ENCODE results near the gene BCDIN3D. TPM values are rescaled to one million over a fixed set of nuclear protein-coding genes. Genes with fewer than 3 reads are reported as not detected.
A peak's percentile ranks its signal among the peaks of the same experiment; 100 is the strongest.

BCDIN3D gene
- total RNA-seq, 1 experiment from 2014 or later: 5.3 TPM

DNA sequence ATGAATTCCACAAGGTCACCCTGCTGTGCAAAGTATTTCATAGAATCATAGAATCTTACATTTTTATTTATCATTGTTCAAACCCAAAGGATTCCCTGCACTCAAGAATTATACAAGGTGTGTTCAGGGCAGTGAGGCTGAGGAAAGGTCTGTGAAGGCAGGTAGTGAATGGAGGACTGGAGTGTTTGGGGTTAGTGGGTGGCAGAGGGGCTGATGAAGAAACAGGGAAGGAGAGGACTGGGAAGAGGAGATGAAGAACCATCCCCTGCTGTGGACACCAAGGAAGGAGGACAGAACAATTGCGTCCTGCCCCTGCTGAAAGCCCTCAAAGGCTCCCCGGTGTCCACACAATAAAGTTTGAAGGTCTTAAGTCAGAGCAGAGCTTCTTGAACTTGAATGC, 10.8 kb upstream of the BCDIN3D start:
- Histone ChIP-seq H3K4me1 (no peaks in the 10 kb centered on the region), H3K36me3 (no peaks in the 10 kb centered on the region), H3K9me3 (replicated peaks) (no peaks in the 10 kb centered on the region), H3K4me3 (no peak overlapping the region), H3K27ac (no peak overlapping the region), H3K27me3 (no peaks in the 10 kb centered on the region)
- no peak for DNase-seq

GRCh38 chr12:49847161-49847560, 4.3 kb upstream of the BCDIN3D start:
- no peaks in the 10 kb centered on the region for H3K27me3 ChIP-seq
- no peak overlapping the region for H3K27ac ChIP-seq
- H3K4me1 ChIP-seq: no peaks in the 10 kb centered on the region
- H3K36me3 ChIP-seq: no peaks in the 10 kb centered on the region
- H3K9me3 ChIP-seq (replicated peaks): no peaks in the 10 kb centered on the region
- DNase-seq: no peak
- no peak overlapping the region for H3K4me3 ChIP-seq

DNA sequence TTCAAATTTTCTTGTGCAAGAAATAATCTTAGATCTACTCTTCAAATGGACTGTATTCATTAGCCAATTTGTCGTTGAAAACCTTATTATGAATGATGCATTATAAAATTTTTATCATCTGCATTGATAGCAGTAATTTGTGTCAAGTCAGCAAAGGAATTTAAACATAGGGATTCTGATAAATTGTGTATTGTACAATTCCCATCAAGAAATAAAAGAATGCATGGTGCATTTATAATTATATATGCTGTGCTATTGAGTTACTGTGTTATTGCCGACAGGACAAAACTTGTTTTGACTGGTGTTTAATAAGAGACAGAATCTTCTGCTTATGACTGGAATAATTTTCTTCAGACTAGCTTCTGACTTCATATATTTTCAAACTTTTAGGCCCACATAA, 3.1 kb upstream of the BCDIN3D start:
- no peak overlapping the region for H3K4me3 ChIP-seq
- DNase-seq: no peak
- no peaks in the 10 kb centered on the region for H3K9me3 ChIP-seq (replicated peaks)
- H3K27ac ChIP-seq: no peak overlapping the region
- H3K27me3 ChIP-seq: no peaks in the 10 kb centered on the region
- no peaks in the 10 kb centered on the region for H3K36me3 ChIP-seq
- no peaks in the 10 kb centered on the region for H3K4me1 ChIP-seq

DNA sequence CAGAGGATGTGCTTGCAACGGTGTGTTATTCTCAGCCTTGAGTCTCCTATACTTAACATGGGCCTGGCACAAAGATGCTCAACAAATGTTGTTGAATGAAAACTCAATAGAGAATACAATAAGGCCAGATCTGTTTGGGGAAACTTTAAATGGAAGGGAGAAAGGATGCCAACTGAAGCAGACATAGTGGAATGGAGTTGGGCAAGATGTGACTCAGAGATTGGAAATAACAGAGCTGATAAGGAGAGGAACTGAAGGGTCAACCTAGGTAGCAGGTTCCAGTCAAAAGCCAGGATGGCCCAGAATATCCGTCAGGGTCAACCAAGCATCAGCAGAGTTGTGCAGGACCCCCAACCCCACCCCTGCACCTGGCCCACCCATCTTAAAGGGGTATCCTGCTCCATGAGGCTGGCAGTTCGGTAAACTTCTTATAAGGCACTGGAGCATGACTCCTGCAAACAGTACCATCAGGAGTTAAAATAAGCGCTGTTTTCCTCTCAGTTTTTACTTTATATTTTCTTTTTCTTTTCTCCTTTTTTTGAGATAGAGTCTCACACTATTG, 1.1 kb upstream of the BCDIN3D start:
- H3K4me3 ChIP-seq: peak overlapping the region; percentile 65
- no peaks in the 10 kb centered on the region for H3K27me3 ChIP-seq
- no peak overlapping the region for H3K27ac ChIP-seq
- DNase-seq: no peak
- no peaks in the 10 kb centered on the region for H3K36me3 ChIP-seq
- no peaks in the 10 kb centered on the region for H3K9me3 ChIP-seq (replicated peaks)
- no peaks in the 10 kb centered on the region for H3K4me1 ChIP-seq

DNA sequence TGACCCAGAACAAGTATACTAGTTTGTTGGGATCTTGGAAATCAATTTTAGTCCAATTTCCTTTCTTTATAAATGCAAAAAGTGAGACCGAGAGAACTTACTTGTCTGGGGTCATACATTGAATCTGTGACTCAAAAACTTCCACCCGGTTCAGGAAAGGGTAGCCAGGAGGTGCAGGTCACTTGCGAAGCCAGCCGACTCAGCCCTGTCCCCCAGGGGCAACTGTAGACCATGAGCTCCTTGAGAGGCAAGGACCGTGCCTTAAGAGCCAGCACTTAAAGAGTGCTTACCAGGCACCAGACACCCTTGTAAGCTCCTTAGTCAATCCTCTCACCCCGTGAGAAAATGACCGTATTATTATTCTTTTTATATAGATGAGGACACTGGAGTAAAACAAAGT, 505 bp upstream of the BCDIN3D start:
- peak overlapping the region; percentile 65 for H3K4me3 ChIP-seq
- no peaks in the 10 kb centered on the region for H3K36me3 ChIP-seq
- H3K4me1 ChIP-seq: no peaks in the 10 kb centered on the region
- H3K27ac ChIP-seq: peak overlapping the region; percentile 56
- no peak for DNase-seq
- H3K9me3 ChIP-seq (replicated peaks): no peaks in the 10 kb centered on the region
- H3K27me3 ChIP-seq: no peaks in the 10 kb centered on the region

GRCh38 chr12:49838973-49839633, 3.8 kb downstream of the BCDIN3D start:
- Histone ChIP-seq H3K36me3 (no peaks in the 10 kb centered on the region), H3K27ac (no peak overlapping the region), H3K9me3 (replicated peaks) (no peaks in the 10 kb centered on the region), H3K4me1 (no peaks in the 10 kb centered on the region), H3K27me3 (no peaks in the 10 kb centered on the region), H3K4me3 (no peak overlapping the region)
- DNase-seq: peak; percentile 51 to 80

DNA sequence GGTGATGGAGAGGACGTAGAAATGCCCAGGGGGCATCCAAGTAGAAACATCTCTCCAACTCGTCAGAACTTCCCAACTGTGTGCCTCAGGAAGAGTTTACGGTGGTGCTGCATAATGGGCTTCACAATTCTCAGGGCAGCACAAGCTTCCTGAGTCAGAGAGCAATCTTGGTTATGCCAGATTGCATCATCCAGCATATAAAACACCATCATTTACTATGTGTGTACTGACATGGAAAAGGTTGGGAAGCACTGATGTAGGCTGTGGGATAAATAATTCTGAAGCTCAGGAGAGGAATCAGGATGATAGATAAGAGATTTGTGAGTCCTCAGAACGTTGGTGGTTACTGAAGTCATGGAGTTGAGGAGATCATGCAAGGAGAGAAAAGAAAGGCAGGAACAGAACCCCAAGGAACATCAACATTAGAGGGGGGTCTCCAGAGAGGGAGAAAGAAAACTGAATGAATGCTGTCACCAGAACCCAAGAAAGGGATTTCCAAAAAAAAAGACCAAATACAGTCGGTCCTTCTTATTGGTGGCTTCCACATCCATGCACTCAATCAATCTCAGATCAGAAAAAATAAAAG, 10.0 kb downstream of the BCDIN3D start:
- DNase-seq: no peak
- Histone ChIP-seq H3K4me3 (no peak overlapping the region), H3K4me1 (peaks cover 4% of the 10 kb centered on the region), H3K9me3 (replicated peaks) (no peaks in the 10 kb centered on the region), H3K27me3 (no peaks in the 10 kb centered on the region), H3K36me3 (no peaks in the 10 kb centered on the region), H3K27ac (no peak overlapping the region)

- Histone ChIP-seq H3K27ac (no peak overlapping the region), H3K4me1 (peaks cover 4% of the 10 kb centered on the region), H3K36me3 (no peaks in the 10 kb centered on the region), H3K9me3 (replicated peaks) (no peaks in the 10 kb centered on the region), H3K27me3 (no peaks in the 10 kb centered on the region), H3K4me3 (no peak overlapping the region)
- DNase-seq: no peak
Observed at GRCh38 chr12:49831717-49832116, 11.2 kb downstream of the BCDIN3D start.

DNA sequence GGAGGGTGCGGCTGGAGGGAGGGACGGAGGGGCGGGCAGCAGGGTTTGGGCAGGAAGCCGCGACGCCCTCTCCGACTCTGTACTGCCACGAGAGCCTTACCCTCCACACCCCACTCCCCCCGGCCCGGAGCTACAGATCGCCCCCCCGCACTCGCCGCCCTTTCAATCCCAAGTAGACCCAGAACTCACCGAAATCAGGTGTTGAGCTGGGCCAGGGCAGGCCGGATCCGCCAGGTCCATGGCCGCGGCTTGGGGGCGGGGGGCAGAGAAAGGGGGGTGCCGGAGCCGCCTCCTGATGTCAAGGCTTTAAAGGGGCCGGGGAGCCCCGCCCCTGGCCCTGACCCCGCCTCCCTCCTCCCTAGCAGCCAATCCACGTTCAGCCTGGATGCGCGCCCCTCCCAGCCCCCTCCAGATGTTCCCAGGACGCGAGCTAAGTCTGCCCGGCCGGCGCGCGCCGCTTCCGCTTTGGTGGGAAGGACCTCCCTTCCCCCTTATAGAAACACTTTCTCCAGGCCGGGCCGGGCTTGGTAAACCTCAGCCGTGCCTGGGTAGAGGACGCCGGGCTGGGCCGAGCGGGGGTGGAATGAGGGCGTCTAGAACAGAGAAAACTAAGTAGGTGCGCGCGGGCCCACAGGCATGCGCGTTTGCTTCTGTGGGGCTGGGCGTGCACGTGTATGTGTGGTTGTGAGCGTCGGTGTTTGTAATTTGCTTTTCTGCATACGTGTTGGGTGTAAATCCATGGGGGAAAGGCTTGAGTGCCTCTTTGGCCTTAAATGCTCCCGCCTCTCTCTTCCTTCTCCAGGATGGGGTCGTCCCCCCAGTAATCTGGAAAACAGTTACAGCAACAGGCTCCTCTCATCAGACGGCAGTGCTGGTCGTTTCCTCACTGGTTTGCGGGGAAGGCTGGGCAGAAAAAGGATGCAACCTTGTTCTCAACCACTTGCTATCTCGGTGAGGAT, 14.5 kb downstream of the BCDIN3D start, which contains the start of gene NCKAP5L:
Gene NCKAP5L (minus strand): TSS at position 281 of the 959 bp plus-strand sequence. CDS start 24,369 bp downstream, outside the sequence.
- Histone ChIP-seq H3K27me3 (no peaks in the 10 kb centered on the region), H3K27ac (peak within 1 kb of the TSS; percentile 92), H3K36me3 (peaks cover 16% of the 10 kb centered on the region; the same call in 1 of the 2 replicates), H3K4me3 (peak within 1 kb of the TSS; percentile 82), H3K4me1 (peaks cover 24% of the 10 kb centered on the region), H3K9me3 (replicated peaks) (no peaks in the 10 kb centered on the region)
- peak; percentile 99 for DNase-seq

DNA sequence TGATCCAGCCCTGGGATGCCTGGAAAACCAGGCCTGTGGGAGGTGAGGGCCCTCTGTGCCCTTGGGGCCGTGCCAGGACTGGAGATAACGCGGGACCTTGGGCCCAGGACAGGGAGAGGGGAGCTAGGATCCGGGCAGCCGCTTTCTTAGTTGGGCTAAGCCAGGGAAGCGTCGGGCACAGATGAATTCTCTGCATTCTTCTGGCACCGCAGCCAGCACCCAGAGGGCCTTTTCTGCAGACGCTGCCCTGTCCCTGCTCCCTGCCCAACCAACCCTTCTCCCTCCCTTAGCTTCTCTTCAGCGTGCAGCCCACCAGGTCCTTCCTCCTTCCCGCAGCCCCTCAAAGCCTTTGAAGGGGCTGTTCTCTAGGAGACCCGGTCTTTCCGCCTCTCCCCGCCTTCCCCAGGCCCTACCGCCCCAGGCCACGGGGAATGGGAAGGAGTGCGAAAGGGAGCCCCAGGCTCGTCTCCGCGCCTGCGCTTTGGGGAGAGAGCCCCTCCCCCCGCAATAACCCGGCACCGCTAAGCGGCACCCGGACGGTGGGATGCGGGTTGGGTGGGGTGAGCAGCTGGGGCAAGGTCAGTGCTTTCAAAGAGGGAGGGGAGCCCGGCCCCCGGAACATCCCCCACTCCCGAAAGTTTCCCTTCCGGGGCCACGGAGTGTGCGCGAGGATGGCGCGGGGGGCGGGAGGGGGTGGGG, 15.4 kb downstream of the BCDIN3D start:
- Histone ChIP-seq H3K9me3 (replicated peaks) (no peaks in the 10 kb centered on the region), H3K4me3 (peak overlapping the region; percentile 82), H3K27ac (peak overlapping the region; percentile 92), H3K4me1 (peaks cover 24% of the 10 kb centered on the region), H3K27me3 (no peaks in the 10 kb centered on the region), H3K36me3 (peaks cover 20% of the 10 kb centered on the region)
- DNase-seq: peak; percentile 92 to 95

GRCh38 chr12:49827051-49827400, 15.9 kb downstream of the BCDIN3D start:
- peaks cover 26% of the 10 kb centered on the region for H3K36me3 ChIP-seq
- peak overlapping the region; percentile 82 for H3K4me3 ChIP-seq
- no peak for DNase-seq
- peaks cover 24% of the 10 kb centered on the region for H3K4me1 ChIP-seq
- H3K27me3 ChIP-seq: no peaks in the 10 kb centered on the region
- H3K9me3 ChIP-seq (replicated peaks): no peaks in the 10 kb centered on the region
- peak overlapping the region; percentile 92 for H3K27ac ChIP-seq

GRCh38 chr12:49825971-49826421, 16.9 kb downstream of the BCDIN3D start:
- Histone ChIP-seq H3K4me1 (peaks cover 24% of the 10 kb centered on the region), H3K27me3 (no peaks in the 10 kb centered on the region), H3K4me3 (peak overlapping the region; percentile 82), H3K36me3 (peaks cover 33% of the 10 kb centered on the region), H3K27ac (peak overlapping the region; percentile 92), H3K9me3 (replicated peaks) (no peaks in the 10 kb centered on the region)
- peak; percentile 98 for DNase-seq

DNA sequence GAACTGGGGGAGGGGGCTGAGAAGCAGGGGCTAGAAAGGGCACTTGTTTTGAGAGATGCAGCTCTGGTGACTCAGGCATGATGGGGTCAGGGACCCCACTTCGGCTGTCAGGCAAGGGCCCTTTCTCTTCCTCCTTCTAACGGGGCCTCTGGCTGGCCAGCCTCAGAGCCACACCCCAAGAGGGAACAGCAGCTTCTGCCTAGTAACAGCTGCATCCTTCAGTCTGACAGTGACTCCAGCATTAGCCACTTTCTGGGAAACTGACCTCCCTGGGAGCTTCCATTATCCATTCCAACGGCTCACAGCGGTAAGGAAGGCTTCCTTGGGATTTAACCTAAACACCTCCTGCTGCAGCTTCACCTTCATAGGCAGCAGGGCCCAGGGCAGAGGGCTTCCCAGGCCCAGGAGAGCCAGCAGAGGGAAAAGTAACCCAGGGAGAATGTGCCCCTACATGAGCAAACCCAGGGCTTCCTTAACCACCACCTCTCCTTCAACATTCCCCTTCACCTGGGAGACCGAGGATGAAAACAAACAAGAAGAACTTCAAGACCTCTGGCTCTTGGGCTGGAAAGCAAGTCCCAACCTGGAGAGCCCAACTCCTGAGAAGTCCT, 17.4 kb downstream of the BCDIN3D start:
- Histone ChIP-seq H3K4me3 (peak overlapping the region; percentile 82), H3K36me3 (peaks cover 37% of the 10 kb centered on the region), H3K4me1 (peaks cover 24% of the 10 kb centered on the region), H3K27ac (peak overlapping the region; percentile 92), H3K27me3 (no peaks in the 10 kb centered on the region), H3K9me3 (replicated peaks) (no peaks in the 10 kb centered on the region)
- peak; percentile 88 to 94 for DNase-seq

GRCh38 chr12:49824895-49825294, 18.0 kb downstream of the BCDIN3D start:
- peaks cover 24% of the 10 kb centered on the region for H3K4me1 ChIP-seq
- peak overlapping the region; percentile 82 for H3K4me3 ChIP-seq
- H3K9me3 ChIP-seq (replicated peaks): no peaks in the 10 kb centered on the region
- peak in 1 of 2 experiments; percentile 41 for DNase-seq
- peaks cover 38% of the 10 kb centered on the region for H3K36me3 ChIP-seq
- peak overlapping the region; percentile 92 for H3K27ac ChIP-seq
- no peaks in the 10 kb centered on the region for H3K27me3 ChIP-seq

Data from SJCRH30 (cell line).